HG02571 (cell line): Measurements from ENCODE around the gene NRG2.

Experiments used
- ATAC-seq: cut with Tn5 transposase; IDR thresholded peaks from one replicate; pipeline ENCODE4 v1.9.1; 2021; ENCODE audit warnings: mild to moderate bottlenecking, moderate library complexity; ENCODE audit not compliant: unreplicated experiment

Gene NRG2

DNA sequence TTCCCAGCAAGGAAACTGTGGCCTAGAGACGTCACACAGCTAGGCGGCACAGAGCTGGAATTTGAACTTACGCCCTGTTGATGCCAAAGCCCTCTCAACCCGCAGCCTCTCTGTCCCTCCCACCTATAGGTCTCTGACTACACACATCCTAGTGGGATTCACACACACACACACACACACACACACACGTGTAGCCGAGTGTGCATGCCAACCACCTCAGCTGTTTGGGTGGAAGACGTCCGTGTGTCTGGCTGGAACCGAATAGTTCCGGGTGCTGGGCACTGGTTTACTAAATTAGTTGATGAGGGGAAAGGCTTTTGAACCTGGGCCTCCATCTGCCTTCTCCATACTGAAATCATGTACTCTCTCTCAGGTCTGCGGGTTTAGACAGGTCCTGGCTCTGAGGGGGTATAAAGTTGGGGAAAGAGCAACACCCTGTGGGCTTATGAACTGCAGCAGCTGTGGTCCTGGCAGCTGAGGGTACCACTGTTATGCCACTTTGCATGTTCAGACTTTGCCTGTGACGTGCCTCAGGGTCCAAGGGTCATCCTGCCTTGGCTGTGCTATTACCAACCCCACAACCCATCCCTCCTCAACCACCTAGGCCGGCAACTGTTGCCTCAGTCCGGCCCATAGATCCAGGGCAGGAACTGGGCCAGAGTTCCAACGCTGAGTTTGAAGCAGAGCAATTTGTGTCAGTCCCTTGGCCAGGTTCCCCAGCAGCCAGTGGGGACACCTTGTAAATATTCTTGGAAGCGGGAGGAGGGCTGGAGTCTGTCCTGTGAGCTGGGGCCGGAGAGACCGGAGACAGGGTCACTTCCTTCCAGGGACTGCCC is 197.0 kb downstream of the NRG2 start:
- ATAC-seq = no peak

DNA sequence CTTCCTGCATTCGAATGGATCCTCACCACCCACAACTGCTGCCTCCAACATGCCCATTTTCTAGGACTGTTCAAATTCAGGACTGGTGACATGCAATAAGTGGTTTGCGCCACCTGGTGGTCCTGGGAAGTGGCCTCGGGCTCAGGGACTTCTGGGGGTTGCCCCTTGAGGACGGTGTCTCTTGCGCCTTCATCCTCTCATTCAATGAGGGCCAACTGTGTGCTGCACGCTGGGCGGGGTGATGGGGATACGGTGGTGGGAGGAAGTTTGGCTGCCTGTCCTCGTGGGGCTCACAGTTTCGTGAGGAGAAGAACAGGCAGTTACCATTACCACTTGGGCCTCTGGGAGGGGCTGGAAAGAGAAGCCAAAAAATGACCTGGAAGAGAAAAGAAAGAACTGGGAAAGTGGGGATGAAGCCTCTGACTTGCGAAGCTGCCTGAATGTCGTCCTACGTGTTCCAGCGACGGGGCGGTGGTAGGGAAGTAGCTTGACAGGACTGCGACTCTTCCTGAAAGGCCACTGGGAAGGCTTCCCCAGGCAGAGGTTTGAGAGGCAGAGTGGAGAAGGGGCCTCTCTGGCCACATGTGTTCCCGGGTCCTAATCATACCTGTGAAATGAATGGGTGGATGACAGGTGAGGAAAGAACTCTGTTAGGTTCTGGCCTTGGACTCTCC is 198.5 kb downstream of the NRG2 start:
- ATAC-seq = no peak

DNA sequence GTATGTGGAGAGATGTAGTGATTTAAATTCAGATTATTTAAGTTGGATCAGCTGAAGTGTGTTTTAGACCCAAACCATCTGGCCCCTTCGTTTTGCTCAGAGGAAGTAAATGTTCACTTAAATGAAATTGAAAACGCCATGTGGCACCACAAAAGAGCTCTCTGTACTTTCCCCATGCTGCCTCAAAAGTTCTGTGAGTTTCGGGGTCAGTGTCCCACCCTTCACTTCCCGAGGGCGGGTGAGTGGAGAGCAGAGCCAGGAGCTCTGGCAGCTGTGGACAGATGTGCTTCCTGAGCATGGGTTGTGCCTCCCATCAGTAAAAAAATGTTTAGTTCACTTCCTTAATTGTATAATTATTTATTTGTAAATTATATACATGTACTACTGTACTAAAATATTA is 199.1 kb downstream of the NRG2 start:
- no peak for ATAC-seq

DNA sequence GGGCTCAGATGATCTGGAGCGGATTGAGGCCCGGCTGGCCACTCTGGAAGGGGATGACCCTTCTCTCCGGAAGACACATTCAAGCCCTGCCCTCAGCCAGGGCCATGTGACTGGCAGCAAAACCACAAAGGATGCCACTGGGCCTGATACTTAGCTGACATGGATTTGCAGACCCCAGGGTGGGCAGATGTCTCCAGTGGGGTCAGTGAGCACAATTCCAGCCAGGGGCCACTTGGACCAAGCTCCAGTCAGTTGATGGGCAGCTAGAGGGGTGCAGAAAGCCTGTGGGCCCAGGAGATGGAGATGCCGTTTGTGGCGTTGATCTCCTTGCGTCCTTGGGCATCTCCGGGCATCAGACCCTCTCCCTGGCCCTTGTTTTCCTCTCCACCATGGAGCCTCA is 200.8 kb downstream of the NRG2 start:
- ATAC-seq = no peak

DNA sequence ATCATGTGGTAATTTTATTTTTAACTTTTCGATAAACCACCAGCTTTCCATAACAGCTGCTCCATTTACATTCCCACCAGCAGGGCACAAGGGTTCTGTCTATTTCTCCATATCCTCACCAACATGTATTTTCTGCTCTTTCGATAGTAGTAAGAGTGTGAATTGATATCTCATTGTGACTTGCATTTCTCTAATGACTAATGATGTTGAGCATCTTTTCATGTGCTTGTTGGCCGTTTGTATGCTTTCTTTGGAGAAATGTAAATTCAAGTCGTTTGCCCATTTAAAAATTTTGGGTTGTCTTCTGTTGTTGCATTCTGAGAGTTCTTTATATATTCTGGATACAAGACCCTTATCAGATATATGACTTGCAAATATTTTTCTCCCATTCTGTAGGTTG is 201.6 kb downstream of the NRG2 start:
- no peak for ATAC-seq

DNA sequence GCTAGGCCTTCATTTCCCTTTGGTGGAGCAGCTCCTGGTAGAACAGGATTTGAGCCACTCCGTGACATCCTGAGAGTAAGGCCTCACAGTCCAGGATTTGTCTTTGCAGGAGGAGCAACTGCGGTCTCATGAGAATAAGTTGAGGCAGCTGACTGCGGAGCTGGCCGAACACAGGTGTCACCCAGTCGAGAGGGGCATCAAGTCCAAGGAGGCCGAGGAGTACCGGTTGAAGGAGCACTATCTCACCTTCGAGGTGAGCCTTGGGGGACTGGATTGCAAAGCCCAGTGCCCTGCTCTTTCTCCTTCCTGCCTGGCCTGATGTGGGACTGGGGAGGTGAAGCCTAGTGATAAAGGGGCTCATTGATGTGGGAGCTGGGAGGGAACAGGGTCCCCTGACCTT is 203.2 kb downstream of the NRG2 start:
- no peak for ATAC-seq

DNA sequence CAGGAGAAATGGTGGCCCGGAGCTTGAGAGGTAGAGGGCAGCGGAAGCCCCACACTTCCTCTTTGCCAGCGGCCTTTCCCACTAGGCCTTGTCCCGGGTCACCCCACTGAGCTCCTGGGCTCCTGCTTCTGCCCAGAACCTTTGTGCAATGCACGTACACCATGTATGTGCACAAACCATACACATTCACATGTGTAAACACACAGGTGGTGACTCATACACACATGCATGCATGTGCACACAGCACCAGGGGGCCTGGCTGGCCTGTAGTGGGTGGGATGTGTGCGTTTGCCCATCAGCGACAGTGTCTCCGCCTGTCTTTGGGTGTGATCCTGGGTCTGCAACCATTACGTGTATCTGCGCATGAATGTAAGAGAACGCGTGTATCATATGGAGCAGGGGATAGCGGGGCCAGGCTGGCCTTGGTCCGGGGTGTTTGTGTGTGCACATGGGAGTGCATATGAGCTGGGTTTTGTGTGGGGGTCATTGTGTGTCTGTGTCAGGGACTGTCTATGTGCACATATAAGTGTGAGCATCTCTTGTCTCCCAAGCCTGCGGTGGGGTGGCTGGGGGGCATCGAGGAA is 203.8 kb downstream of the NRG2 start:
- no peak for ATAC-seq

DNA sequence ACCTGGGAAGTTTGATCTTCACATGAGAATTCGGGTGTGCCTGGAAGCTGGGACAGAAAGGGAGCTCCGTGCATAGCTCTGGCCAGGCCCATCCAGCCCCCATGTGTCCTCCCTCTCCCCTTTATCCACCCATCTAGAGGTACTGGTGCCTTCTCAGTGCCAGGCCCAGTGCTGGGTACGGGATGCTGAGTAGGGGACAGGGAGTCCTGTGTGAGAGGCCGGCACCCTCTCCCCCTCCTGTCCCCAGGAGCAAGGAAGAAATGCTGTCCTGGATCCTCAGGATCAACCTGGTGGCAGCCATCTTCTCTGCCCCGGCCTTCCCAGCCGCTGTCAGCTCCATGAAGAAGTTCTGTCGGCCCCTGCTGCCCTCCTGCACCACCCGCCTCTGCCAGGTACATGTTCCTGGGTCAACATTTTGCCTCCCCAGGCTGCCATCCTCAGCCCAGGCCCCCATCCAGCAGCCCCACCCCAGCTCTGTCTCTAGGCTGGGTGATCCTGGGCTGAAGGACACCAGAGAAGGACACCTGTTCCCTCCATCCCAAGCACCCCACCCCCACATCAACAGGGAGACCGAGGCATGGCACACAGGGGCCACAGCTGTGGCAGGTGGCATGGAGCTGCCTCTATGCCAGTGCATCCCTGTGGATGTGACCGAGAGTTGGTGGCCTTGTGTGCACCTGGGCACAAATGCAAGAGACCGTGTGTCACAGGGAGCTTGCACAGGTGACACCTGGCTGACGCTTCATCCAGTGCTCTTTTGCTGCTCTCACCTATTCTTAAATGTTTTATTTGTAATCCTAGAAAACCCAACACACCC is 204.5 kb downstream of the NRG2 start:
- no peak for ATAC-seq

DNA sequence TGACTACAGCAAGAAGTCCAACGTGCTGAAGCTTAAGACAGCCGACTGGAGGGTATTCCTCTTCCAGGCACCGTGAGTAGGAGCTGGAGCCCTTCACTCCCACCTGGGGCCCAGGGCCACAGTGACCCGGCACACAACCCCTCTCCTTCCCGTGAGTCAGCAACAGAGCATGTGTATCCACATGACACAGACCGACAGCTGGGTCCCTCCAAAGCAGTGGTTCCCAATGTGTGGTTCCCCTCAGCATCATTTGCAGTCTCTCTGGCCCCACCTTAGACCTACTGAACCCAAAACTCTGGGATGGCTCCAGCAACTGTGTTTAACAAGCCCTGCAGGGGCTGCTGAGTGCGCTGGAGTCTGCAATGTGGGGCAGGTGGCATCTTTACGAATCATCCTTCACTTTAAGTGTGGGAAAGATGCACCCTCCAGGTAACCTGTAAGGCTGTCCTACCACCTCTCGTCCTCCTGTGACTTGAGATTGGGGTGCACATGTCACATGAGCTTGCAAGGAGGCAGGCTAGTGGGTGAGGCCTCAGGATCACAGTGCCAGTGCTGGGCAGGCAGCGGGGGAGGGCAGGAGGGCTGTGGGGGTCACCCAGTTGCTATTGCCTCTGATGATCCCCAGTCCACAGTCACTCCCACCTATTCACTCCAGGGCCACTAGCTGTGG is 205.3 kb downstream of the NRG2 start:
- ATAC-seq = no peak

DNA sequence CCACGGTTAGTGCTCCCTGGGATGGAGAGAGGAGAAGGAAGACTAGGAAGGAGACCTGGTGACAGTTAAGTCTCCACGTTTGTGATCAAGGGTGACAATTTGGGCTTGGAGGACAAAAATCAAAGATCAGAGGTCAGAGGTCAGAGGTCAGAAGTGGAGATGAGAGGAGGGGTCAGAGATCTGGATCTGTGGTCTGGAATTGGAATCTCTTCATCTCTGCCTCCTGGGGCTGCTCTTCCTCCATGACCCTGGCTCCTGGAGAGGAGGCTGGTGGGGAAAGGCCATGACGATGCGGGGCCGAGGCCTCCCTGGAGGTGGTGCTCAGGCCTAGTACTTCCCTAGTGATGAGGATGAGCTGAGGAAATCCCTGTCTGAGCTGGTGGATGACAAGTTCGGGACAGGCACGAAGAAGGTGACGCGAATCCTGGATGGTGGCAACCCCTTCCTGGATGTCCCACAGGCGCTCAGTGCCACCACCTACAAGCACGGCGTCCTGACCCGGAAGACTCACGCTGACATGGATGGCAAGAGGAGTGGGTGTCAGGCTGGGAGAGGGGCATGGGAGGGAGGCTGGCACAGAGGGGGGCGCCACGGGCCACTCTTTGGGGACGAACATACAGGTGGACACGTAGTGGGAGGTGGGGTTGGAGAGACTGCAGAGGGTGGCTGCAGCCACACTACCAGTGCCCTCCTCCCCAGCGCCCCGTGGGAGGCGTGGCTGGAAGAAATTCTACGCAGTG is 206.5 kb downstream of the NRG2 start:
- ATAC-seq = no peak

DNA sequence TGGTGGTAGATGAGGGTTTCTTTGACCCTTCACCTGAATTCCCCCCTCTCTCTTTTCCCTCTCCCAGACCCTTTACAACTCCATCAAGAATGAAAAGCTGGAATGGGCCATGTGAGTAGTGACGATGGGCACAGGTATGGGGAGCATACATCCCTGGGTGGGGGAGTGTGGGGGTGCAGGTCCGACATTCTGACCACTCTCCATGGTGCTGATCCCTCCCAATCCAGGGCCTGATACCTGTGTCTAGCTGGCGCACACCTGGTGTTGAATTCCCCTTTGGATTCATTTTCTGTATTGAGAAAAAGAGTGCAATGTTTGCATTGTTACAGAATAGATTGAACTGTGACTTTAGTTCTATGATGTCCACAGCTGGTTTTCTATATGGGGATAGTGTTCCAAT is 207.4 kb downstream of the NRG2 start:
- no peak for ATAC-seq

DNA sequence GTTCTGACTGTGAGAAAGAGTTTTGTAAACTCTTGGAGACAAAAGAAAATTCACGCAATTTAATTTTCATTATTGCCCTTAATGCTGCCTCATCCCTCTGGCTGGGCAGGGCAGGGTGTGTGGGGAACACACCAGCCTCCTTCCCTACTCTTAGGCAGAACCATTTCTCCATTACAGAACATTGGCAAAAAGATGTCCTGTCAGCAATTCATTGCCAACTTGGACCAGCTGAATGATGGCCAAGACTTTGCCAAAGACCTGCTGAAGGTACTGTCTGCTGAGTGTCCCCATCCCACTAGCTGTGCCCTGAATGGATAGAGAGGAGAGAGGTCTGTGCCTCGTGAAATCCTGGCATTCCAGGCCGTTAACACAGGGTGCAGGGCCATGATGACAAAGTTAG is 209.6 kb downstream of the NRG2 start:
- ATAC-seq = no peak

DNA sequence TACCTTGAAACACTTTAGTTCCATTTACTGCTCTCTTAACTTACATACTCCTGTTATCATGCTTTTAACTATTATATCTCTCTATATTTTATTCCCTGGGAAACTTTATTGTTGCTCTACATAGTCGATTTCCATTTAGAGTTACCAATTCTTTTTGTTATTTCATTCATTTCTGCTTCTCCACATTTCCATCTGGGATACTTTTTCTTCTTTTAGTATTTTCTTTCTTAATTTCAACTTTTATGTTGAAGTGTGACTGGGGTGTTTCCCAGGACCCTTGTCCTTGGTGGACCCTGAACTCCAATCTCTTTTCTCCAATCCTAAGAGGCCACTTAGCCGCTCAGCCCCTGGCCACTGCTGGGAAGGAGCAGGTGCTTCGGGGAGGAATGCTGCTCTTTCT is 211.5 kb downstream of the NRG2 start:
- ATAC-seq = no peak

DNA sequence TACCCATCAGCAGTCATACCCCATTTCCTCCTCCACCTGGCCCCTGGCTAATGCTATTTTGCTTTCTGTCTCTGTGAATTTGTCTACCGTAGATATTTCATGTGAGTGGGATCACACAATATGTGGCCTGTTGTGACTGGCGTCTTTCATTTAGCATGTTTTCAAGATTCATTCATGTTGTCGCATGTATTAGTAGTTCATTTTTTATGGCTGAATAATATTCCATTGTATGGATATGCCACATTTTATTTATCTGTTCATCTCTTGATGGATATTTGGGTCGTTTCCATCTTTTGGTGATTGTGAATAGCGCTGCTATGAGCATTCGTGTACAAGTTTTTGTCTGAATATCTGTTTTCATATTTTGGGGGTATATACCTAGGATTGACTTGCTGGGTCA is 213.6 kb downstream of the NRG2 start:
- no peak for ATAC-seq

DNA sequence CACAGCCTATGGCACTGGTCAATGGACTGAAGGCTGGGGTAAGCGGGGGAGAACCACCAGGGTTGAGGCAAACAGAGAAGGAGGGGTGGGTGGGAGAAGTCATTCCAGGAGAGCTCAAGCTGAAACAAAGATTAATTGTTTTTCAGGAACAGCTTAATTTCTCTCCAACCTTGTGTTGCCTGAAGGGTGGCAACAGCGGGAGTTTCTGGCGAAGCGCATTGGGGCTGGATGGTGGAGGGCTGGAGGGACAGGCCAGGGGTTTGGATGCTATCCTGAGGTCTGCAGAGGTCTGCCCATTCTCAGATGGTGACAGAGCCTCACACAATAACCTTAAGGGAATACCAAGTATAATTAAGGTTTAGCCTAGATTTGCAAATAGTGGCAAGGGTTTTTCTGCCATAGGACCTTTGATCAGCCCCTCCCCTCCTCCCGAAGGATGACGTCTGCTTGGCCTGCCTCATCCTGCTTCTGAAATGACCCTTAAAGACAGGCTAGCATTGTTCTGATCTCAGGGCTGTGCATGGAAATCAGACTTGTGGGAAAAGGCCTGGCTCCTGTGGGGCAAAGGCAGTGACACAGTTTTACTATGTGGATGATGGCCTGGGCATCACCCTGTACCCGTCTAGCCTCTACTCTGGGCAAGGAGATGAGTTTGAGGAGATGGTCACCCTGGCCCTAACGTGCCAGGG is 214.7 kb downstream of the NRG2 start:
- no peak for ATAC-seq

DNA sequence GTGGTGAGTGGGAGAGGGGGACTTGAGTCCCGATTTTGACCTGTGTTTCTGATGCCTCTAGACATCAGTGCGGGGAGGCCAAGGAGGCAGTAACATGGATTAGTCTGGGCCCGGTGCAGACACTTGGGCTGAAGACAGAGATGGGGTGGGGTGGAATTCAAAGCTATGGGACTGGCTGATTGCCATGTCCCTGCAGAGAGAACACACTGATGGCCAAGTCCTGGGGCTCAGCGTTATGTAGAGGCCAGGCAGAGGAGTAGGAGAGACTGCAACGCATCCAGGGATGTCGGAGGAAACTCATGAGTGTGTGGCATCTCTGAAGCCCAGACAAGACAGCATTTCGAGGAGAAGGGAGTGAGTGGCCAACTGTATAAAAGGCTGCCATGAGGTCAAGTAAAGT is 217.4 kb downstream of the NRG2 start:
- ATAC-seq = no peak

DNA sequence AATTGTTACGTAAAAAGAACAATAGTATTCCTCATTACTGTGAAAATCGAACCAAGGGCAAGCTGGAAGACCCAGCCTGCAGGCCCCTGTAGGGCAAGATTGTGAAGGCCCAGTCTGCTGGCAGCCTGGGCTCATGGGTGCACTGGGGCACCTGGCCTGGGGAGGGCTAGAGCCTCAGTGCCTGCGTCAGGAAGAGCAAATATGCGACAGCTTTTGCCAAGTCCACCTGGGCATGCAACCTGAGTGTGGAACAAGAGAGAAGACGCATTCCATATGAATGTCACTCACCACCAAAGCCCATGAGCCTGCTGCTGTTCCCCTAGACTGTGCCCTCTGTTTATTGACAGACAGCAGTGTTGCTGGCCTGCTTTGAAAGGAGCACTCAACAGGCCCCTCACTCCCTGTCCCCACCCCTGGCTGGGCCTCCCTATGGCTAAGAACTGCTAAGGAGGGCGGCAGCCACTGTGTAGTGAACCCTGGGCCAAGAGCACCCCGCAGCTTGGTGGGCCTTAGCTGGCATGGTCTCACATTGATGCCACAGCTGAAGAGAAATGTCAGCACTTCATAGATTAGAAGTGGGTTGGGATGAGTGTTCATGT is 219.2 kb downstream of the NRG2 start:
- ATAC-seq = no peak

DNA sequence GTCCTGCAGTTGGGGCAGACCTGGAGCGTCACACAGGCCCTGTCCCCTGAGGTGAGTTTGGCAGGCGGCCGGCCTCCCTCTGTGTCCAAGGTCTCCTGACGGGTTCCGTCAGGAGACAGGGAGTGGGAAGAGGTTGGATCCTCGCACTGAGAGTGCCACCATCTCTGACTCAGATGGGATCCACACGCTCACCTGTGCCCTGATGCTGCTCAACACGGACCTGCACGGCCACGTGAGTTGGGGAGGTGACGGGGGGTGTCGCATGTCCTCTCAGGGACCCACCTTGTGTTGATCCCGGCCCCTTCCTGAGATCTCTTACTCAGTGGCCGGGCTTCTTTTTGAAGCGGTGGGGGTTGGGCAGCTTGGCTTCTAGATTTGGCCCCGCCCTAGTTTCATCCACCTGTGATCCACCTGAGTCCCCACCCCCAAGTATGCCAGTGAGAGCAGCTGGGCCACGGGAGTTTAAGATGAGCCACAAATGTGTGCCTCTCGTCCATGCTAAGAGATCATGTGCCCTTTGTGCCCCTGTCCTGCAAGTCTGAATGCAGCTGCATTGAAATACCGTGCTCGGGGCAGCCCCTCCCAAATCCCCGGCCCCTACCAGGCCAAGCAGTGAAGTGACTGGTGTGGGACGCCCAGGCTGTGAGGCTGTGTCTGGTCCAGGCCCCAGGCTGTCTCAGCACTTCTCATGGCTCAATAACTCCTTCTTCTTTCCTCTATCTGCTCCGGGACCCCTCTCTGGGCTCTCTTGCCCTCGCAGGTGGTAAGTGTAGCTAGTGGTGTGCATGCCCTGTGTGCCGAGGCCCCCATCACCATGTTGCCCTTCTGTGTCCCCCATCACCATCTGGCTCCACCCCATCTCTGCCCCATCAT is 220.3 kb downstream of the NRG2 start:
- no peak for ATAC-seq
